ENCODE data around the gene CACNB2. TPM values are rescaled to one million over a fixed set of nuclear protein-coding genes. Genes with fewer than 3 reads are reported as not detected.
"Not testable (repeated sequence)": the region's sequence is repeated elsewhere in the genome, so short reads cannot be mapped to it uniquely, and the experiment has no call there.

Gene CACNB2
- polyA plus RNA-seq, 12 donors = 0.86 to 7.3 (median 1.7) TPM; not detected in 1

DNA sequence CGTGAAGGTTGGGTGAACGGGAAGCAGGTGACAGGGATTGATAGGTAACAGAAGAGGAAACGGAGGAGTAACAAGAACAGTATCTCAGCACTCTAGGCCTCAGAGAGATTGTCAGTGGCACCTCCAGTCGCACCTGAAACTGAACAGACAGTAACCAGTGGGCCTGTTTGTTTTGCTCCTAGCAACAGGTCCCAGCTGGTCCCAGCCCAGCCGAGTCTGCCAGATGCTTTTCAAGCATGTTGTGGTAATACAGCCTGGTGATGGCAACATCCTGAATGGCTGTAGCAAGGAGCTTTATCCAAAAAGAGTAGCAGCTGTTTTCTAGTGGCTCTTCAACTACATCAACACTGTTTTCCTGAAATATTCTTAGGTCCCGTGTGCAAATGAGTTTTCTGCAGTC lies 4.7 kb downstream of the CACNB2 start:
- DNase-seq = no peak

DNA sequence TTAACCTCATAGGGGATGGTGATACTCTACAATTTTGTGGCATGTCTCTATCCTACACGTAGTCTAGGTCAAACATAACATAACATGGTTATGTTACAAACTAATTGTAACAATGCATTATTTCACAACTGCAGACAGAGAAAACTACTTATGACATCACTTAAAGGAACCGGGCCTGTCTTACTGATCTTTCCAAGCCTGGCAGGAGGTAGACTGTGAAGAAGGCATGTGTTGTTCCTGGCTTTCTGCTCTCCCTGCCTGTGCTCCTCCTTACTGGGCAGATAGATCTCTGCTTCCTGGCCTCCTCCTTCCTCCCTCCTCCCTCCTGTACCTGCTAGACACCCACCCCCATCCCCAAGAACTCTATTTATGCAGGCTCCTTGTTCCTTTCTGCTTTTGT lies 5.4 kb downstream of the CACNB2 start:
- no peak for DNase-seq

DNA sequence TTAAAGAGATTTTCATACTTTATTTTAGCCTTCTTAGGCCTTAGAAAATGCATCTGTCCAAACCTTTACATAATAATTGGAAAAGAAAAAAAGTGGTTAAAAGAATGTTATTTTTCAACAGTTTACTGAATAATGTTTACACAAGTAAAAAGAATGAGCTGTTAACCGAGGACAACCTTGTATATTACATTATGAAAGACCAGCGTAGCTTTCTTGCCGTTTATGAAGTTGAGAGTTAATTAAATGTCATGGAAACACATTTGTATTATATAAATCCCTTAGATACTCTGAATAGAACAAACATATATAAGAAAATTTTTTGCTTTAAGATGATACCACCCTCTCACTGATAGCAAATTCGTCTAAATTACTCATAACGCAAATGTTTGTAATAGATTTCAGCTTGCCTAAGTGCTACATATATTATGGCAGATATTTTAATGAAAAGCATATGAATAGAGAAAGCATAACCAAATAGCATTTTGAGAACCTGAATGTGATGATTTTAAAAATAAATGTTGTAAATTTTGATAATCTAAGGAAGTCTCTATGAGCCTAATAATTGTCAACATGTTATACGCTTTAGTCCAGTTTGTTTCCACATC lies 9.1 kb downstream of the CACNB2 start:
- no peak for DNase-seq

DNA sequence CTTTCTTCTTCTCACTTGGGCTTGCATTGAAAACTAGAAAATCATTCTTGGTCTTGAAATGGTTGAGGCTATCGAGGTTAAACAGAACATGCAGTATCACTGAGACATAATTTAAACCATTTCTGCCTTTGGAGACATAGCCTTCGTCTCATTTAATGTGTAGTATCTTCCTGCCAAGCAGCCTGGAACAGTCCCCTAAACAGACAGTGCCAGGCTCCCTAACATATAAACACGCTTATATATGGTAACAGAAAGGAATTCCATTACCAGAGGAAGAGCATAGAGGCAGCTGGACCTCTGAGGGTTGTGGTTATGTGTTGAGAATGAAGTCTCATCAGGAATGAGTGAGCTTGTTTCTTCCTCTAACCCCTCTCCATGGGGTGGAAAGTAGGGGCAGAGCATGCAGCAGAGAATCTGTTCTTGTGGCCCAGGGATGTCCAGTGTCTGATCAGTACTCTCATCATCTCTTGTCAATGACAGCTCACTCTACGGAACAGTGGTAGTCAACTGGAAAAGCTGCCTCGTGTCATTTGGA lies 11.2 kb downstream of the CACNB2 start:
- no peak for DNase-seq

DNA sequence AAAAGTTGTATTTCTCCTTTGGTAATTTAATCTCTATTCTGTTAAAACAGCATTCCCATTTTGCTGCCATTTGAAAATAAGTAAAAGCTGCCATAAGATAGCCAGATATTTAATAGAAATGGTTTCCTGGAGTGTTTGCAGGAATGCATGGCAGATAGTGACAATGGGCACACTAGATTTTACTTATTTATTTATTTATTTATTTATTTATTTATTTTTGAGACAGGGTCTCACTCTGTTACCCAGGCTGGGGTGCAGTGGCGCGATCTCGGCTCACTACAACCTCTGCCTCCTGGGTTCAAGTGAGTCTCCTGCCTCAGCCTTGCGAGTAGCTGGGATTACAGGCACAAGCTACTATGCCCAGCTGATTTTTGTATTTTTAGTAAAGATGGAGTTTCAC lies 13.2 kb downstream of the CACNB2 start:
- not testable (repeated sequence) for DNase-seq

DNA sequence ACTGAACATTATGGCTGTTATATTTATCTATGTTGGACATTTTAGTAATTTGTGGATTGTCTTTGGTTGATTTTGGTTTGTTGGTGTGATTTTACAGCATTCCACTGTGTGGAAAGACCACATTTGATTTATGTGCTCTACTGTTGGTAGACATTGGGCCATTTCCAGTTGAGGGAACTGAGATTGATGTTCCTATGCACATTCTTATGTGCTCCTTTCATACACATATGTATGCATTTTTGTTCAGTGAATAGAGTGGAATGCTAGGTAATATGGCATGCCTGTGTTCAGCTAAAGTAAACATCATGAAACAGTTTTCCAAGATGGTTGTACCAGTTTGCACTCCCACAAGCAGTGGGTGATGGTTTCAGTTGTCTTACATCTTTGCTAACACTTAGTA lies 15.1 kb downstream of the CACNB2 start:
- no peak for DNase-seq

DNA sequence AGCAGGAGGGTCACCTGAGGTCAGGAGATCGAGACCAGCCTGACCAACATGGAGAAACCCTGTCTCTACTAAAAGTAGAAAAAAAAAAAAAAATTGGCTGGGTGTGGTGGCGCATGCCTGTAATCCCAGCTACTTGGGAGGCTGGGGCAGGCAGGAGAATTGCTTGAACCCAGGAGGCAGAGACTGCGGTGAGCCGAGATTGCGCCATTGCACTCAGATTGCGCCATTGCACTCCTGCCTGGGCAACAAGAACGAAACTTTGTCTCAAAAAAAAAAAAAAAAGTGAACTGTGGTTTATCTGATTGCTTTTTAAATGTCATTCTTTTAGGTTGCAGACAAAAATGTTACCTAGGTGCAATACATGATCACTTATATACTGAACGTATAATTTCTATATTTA lies 16.6 kb downstream of the CACNB2 start:
- not testable (repeated sequence) for DNase-seq

DNA sequence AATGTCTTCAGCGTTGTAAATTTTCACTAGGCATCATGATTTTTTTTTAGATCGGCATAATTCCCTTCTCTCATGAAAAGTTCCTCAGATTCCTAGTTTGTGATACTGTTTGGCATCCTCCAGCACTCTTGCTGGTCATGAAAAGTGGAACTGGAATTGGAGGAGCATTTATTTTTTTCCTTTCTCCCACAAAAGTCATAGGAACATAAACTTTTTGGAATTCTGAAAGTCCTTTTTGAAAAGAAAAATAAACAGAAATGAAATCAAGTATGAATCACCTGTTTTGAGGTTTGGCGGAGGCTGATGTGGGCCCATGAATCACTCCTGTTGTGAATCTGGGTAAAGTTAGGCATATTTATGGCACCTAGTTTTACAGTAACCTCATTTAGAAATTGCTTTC lies 17.7 kb downstream of the CACNB2 start:
- no peak for DNase-seq

DNA sequence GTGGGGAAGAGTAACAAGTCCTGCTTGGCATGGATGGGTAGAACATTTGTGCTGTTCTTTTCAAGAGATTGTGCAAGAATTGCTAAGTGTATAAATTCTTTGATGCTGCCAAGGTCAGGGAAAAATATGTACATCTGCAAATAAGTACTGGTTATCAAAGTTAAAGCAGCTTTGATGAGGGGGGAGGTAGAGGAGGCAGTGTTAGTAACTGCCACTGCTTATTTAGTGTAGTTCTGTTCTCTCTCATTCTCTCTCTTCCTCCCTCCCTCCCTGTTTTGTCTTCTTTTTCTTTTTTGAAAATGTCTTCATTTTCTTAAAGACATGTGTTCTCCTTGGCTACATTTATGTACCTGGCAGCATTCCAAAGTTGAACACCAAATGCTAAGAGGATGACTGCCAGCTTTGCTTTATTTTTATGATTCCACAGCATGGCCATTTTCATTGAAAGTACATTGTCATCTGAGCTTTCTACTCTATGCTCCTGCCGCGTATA lies 18.6 kb downstream of the CACNB2 start:
- no peak for DNase-seq

DNA sequence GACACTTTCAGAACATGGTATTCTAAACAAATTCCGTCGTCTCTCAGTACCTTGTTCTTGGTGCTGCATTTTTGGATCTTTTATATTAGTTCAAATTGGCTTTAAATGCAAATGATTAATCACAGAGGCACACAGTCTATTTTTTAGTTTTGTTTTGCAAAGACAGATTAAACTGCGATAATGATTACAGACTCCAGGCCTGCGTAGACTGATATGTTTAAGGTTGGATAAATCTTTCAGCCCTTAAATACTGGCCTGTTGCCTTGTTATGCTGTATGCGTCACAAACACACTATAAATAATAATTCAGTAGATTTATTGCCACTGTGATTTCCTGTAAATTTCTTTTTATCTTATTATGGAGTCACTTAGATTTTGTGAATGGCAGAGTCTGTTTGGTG lies 19.3 kb downstream of the CACNB2 start:
- DNase-seq = no peak

DNA sequence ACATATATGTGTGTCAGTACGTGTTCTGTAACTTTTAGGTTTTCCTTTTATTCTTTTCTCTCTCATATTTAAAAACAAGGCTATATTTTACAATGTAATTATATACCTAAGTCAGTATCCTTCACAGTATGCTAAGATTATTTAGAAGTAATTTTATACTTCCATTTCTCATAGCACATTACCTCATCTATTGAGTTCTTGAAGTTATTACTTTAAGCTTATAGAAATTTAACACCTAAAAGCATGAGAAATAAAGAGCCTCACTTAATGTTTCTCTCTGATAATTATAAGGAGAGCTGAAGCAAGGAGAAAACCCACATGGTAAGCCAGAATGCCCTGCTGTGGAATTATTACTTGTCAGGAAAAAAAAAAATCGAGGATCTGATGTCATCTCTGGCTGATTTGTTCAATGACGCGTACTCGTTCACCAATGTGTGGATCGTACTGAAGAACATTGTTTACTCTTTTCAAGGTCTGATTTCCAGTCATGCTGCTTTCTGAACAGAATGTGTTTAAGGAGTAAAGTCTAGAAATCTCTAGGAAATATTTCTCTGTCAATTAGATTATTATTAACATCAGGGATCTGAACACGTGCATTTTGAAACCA lies 21.9 kb downstream of the CACNB2 start:
- no peak for DNase-seq

DNA sequence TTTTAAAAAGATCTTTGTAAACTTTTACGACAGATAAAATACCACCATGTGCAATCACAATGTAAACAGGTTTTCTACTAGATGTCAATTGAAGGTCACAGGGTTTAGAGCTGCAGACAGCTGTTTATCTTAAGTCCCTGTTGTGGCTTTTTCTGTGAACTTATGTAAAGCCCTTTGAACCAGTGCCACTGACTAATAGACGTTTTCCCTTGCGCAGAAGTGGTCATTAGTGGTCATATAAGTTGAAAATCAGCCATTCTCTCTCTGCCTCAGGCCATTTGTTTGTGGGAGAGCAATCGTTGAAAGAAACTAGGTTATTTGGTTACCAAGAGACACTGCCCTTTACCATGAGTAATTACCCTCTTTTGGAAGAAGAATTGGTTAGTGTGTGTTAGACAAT lies 23.9 kb downstream of the CACNB2 start:
- DNase-seq = no peak

DNA sequence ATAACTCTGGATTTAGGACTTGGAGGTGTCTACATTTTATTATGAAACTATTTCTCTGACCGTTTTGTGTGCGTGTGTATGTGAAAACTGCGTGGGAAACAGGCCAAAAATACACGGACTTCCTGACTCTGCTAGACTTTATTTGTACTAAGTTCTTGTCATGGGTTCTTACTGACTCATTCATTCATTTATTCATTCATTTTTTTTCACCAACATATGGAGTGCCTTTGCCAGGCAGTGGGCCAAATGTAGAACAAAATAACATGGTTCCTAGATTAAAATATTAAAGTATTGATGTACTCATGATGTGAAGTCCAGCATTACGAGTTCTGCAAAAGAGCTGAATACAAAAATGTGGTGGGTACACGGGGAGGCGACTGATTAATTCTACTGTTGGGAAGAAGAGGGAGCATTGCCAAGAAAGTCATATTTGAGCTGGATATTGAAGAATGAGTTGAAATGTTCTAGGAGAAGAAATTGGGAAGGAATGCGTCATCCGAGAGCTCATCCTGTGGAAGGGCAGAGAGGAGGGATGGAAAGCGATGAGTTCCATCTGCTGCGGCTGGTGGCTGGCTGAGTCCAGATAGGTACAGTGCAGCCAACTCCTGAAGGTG lies 24.6 kb downstream of the CACNB2 start:
- DNase-seq = peak; percentile 45

DNA sequence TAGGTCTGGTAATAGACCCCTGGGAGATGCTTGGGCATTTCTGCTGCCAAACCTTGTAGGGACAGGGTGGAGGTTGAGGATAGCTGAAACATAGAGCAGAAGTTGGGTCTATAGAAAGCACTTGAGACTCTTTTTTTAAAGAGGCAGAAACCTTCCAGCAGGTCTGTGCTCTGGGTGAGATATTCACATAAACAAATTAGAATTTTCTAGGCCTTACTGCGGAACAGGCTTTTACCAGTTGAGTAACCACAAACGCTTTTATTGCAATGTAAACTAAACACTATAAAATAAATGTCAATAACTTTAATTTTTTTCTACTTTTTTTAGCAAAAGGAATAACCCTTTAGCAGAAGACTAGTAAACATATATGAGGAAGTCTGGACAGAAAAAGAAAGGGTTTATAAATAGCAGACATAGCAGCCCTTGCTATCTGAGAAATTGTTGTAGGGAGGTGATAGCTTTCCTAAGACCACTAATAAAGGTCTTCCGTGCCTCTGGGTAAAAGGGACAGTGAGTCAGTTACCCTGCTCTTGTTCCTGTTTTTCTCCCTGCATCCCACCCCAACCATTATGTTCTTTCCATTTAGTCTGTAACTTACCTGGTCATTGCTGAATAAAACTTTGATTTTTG lies 38.7 kb downstream of the CACNB2 start:
- no peak for DNase-seq

DNA sequence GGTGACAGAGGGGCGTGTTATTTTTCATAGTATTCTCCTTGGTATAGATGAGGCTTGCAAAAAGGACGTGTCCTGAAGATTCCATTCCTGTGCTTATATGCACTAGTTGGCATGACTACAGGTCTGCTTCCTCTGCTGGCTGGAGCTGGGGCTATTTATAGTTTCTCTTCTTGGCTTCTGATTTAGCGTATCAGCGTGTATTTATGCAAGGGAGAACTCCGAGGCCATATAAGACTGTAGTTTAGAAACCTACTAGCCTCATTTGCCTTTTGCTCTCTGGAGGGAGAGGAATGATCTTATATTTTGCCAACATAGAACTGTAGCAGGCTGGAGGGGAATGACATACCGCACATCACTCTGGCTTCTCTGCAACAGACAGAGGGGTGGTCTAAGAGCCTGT lies 39.7 kb downstream of the CACNB2 start:
- DNase-seq = peak; percentile 69

DNA sequence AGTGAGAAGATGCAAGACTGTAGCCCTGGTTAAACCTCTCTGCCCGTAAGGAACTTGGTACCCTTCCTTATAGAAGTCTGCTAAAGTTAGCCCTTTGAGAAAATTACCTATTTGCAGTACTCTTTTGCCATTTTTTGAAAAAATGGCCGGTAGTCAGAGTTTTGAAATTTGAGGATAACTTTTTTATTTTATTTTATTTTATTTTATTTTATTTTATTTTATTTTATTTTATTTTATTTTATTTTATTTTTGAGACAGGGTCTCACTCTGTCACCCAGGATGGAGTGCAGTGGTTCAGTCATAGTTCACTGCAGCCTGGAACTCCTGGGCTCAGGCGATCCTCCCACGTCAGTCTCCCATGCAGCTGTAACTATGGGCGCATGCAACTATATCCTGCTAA lies 41.2 kb downstream of the CACNB2 start:
- not testable (repeated sequence) for DNase-seq

DNA sequence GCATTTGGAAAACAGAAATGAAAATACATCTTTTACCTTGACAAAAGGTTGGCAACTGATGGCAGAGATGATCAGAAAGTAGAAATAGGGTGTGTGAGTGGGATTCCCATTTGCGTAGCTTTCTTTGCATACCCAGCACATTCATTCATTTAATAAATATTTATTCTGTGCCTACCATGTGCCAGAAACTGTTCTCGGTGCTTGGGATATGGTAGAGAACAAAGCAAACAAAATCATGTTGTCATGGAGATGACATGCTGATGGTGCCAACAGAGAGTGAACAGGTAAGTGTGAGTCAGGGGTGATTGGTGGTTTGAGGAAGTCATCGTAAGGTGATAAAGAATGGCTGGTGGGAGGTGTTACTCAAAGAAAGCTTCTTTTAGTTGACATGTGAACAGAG lies 45.4 kb downstream of the CACNB2 start:
- DNase-seq = no peak

DNA sequence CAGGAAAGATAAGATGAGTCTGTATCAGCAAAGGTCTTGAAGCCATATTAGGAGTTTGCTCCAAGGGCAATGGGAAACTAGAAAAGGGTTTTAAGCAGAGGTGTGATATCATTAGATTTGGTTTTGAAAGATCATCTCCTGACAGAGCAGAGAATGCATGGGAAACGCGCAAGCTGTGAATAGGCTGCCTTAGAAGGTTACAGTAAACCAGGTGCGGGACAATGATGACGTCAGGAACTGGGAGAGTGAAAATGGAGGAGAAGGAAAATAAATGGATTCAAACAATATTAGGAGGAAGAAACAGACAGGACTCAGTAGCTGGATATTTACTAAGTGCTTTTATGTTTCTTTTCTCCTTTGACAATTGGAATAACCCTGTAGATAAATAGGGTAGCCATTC lies 50.6 kb downstream of the CACNB2 start:
- DNase-seq = no peak

DNA sequence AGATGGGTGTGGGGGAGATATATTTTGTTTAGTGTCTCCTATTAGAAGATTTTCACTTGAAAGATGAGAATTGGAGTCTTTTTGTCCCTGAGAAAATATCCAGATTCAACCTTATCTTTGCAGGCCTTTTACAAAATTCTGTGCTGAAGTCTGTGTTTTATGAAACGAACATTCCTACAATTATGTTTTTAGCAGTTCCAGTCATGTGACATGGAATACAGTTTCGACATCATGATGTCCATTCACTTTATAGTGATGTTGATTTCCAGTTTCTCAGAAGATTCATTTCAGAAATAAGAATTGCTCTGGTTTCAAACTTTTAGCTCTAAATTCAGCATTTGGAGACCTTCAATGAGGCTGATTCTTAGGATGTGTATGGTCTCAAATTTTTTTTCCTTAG lies 54.4 kb downstream of the CACNB2 start:
- no peak for DNase-seq

DNA sequence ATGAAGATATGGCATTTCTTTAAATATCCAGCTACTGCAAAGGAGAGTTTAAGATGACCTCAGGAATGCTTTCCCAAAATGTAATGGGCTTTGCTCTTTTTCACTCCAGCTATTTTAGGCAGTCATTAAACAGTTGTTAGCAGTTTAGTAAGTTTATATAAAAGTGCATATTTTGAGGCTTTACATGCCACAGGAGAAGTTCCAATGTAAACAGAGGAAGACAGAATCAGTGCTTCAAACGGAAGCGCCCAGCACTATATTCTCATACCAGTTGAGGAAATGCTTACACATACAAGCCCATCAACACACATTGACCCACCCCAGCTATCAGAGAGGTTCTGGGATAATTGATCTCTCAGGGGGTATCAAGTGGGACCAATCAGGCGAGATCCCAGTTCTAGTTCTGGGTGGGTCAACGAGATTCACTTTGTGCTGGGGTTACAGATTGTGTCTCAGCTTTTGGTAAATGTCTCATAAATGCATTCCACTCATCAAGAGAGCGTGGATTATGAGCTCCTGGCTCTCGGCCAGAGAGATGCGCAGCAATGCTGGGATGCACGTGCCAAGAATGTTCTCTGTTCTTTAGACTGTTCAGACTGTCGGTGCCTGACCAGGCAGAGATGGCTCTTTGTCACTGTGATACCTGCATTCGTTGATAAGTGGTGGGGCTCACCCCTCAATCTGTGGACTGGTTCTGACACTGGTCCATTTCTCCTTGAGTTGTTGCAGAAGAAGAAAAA lies 55.0 kb downstream of the CACNB2 start:
- no peak for DNase-seq

DNA sequence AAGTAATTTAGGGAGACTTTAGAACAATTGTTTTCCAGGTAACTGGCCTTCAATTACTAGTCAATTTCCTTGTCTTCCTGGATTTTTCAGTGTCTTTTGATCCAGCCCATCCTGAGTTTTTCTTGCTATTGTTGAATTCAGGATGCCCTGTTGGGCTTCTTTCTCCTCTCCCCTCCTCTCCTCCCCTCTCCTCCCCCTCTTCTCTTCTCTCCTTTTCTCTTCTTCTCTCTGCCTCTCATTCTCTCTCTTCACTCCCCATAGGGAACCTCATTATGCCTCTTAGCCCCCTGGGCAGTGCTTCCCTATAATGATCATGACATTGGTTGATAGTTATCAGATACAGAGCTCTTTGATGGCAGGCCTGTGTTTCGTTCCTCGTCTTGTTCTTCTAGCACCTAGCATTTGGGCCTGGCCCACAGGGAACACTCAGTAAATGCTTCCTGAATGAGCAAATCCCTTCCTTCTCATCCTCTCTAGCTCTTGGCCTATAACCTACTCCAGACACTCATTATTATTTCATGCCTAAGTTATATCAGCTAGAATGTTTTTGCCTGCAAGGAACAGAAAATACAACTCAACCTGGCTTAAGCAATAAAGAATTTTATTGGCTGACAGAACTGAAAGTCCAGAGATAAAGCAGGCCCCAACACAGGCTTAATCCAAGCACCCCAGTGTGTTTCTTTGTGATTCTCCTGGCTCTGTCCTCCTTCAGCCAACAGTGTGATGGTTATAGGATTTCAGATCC lies 56.8 kb downstream of the CACNB2 start:
- no peak for DNase-seq

Data from muscle of arm (tissue), 12 donors.